Endothelial cell of umbilical vein (primary cell): ENCODE measurements around the gene SURF6. TPM values are rescaled to one million over a fixed set of nuclear protein-coding genes. Genes with fewer than 3 reads are reported as not detected.

Source experiments
- BruUV-seq: library from RNA; stranded (reverse); fragments of 400-500 nt; replicated peaks from 2 replicates; lab custom pipeline; 2021; lab: Mats Ljungman, UMichigan
- CTCF ChIA-PET: fragments of 300-600, 350-600 bp; sonication (Branson Sonifier 250); formaldehyde crosslinking; loops from one replicate; lab custom pipeline; 2021; ENCODE audit warnings: antibody characterized with exemption, inconsistent platforms; lab: Charles Lee
- POLR2A ChIA-PET: fragments of 300-600, 350-600 bp; sonication (Branson Sonifier 250); formaldehyde crosslinking; loops from one replicate; lab custom pipeline; 2021; ENCODE audit warnings: antibody characterized with exemption, inconsistent platforms; lab: Charles Lee
- DNase-seq: peaks from one replicate; pipeline ENCODE4 v3.0.0-alpha.2; 2011; ENCODE audit warnings: low read depth, low spot score
- FAIRE-seq: peaks from 2 replicates; lab custom pipeline; 2011; peaks lifted over from hg19 to GRCh38; lab: Jason Lieb, UNC
- H2AFZ ChIP-seq: 2 replicates; pipeline ENCODE4 v1.6.0; 2012; ENCODE audit warnings: low read depth, low read length, control low read depth, inconsistent platforms
- H3K27ac ChIP-seq: 2 replicates; pipeline ENCODE4 v1.5.1; 2011; ENCODE audit warnings: low read depth, mild to moderate bottlenecking, control low read depth, low read length, moderate library complexity; ENCODE audit not compliant: insufficient read depth
- H3K27me3 ChIP-seq, 2 experiments: 2 replicates each; pipeline versions ENCODE4 v1.6.0 to v1.6.1; 2011; ENCODE audit warnings: low read length in 2 of 2, mixed read lengths in 1 of 2; ENCODE audit not compliant: control insufficient read depth in 2 of 2, insufficient read depth in 2 of 2
- H3K36me3 ChIP-seq, 2 experiments: 2 replicates in 1 of 2; 3 replicates in 1 of 2; pipeline ENCODE4 v1.5.1; 2011; ENCODE audit warnings: low read length in 2 of 2, mild to moderate bottlenecking in 1 of 2, moderate library complexity in 1 of 2; ENCODE audit not compliant: control insufficient read depth in 2 of 2, insufficient read depth in 2 of 2; ENCODE audit errors: extremely low read depth in 1 of 2
- H3K4me1 ChIP-seq: 3 replicates; pipeline ENCODE4 v1.5.1; 2011; ENCODE audit warnings: mild to moderate bottlenecking, low read length; ENCODE audit not compliant: control insufficient read depth, insufficient read depth; ENCODE audit errors: extremely low read depth
- H3K4me2 ChIP-seq: 2 replicates; pipeline ENCODE4 v1.6.1; 2011; ENCODE audit warnings: low read length, control low read depth, mixed read lengths; ENCODE audit not compliant: insufficient read depth
- H3K4me3 ChIP-seq, 3 experiments: fragments of 200-600 bp in 1 of 3; sonication (generic), shearing (Covaris generic) in 1 of 3; replicated peaks in 1 of 3; 2 replicates each; pipeline ENCODE4 v1.5.1; 2011 to 2016; ENCODE audit warnings: control low read depth in 3 of 3, low read length in 3 of 3, mild to moderate bottlenecking in 2 of 3, inconsistent platforms in 1 of 3, low read depth in 1 of 3, moderate library complexity in 1 of 3; ENCODE audit not compliant: insufficient read depth in 1 of 3
- H3K79me2 ChIP-seq: 2 replicates; pipeline ENCODE4 v1.6.0; 2012; ENCODE audit warnings: low read length, inconsistent platforms; ENCODE audit not compliant: control insufficient read depth, insufficient read depth
- H3K9ac ChIP-seq: replicated peaks from 2 replicates; pipeline ENCODE3; 2011; ENCODE audit warnings: low read length, control low read depth; ENCODE audit not compliant: insufficient read depth; ENCODE audit errors: extremely low read depth
- H3K9me1 ChIP-seq: replicated peaks from 3 replicates; pipeline ENCODE4 v1.6.0; 2011; ENCODE audit warnings: mild to moderate bottlenecking, low read length; ENCODE audit not compliant: control insufficient read depth, insufficient read depth; ENCODE audit errors: extremely low read depth
- H3K9me3 ChIP-seq: replicated peaks from 2 replicates; pipeline ENCODE4 v1.5.1; 2012; ENCODE audit warnings: low read length, inconsistent platforms; ENCODE audit not compliant: control insufficient read depth, insufficient read depth
- H4K20me1 ChIP-seq: replicated peaks from 2 replicates; pipeline ENCODE3; 2011; ENCODE audit warnings: mild to moderate bottlenecking, low read length; ENCODE audit not compliant: control insufficient read depth, insufficient read depth; ENCODE audit errors: extremely low read depth
- CTCF ChIP-seq, 2 donors: IDR thresholded peaks; 1 replicate in 1 of 2; 2 replicates in 1 of 2; pipeline ENCODE4 v1.5.1; 2011; ENCODE audit warnings: low read length in 2 of 2, mild to moderate bottlenecking in 2 of 2, moderate library complexity in 2 of 2, control low read depth in 1 of 2, inconsistent platforms in 1 of 2, low read depth in 1 of 2; ENCODE audit not compliant: insufficient read depth in 1 of 2; ENCODE audit errors: extremely low read depth in 1 of 2
- EZH2 ChIP-seq: IDR thresholded peaks from 2 replicates; pipeline ENCODE4 v1.6.1; 2012; ENCODE audit warnings: borderline replicate concordance, low read depth, mild to moderate bottlenecking, moderate library complexity, low read length, inconsistent platforms; ENCODE audit not compliant: severe bottlenecking
- FOS ChIP-seq: IDR thresholded peaks from 2 replicates; pipeline ENCODE4 v1.6.1; 2011; ENCODE audit warnings: mild to moderate bottlenecking, low read length, moderate library complexity, borderline replicate concordance; ENCODE audit not compliant: insufficient read depth
- GATA2 ChIP-seq: IDR thresholded peaks from 2 replicates; pipeline ENCODE4 v1.7.0; 2011; ENCODE audit warnings: low read depth, mild to moderate bottlenecking, moderate library complexity, mixed read lengths, low read length; ENCODE audit not compliant: insufficient read length, insufficient read depth
- JUN ChIP-seq: IDR thresholded peaks from 2 replicates; pipeline ENCODE4 v1.6.1; 2011; ENCODE audit warnings: borderline replicate concordance, low read depth; ENCODE audit not compliant: insufficient read length, insufficient read depth
- MAX ChIP-seq: IDR thresholded peaks from 2 replicates; pipeline ENCODE4 v1.6.1; 2011; ENCODE audit not compliant: insufficient read depth, insufficient read length
- MYC ChIP-seq: IDR thresholded peaks from one replicate; pipeline ENCODE4 v1.6.1; 2011; ENCODE audit warnings: mild to moderate bottlenecking, low read depth, low read length
- POLR2A ChIP-seq: IDR thresholded peaks from 2 replicates; pipeline ENCODE4 v1.6.1; 2012; ENCODE audit warnings: low read depth, mild to moderate bottlenecking, control low read depth, low read length
- POLR2AphosphoS5 ChIP-seq: IDR thresholded peaks from 2 replicates; pipeline ENCODE4 v1.6.1; 2012; ENCODE audit warnings: low read depth, mild to moderate bottlenecking, control low read depth, low read length, moderate library complexity; ENCODE audit not compliant: insufficient read depth
- dilution Hi-C: fragments of 300-500 bp; cut with MboI; formaldehyde crosslinking; loops from one replicate; pipeline ENCODE4 v1.15.0; 2019; ENCODE audit warnings: low sequenced_read_pairs; ENCODE audit not compliant: extremely low pct_ligation_motif_present
- intact Hi-C: fragments of 100-400 bp; cut with micrococcal nuclease; formaldehyde crosslinking; loops from one replicate; pipeline ENCODE4 v1.10.0; 2022
- polyA plus RNA-seq, 4 experiments: library from polyadenylated mRNA; depleted of rRNA in 3 of 4; stranded (reverse) in 3 of 4; unstranded in 1 of 4; fragments of >200 nt; gene quantifications; 2 replicates each; pipeline versions ENCODE4 v1.2.1 to v1.2.3, GENCODE V29; 2011 to 2012; ENCODE audit warnings: missing spikeins in 1 of 4
- total RNA-seq: library from RNA; stranded (reverse); gene quantifications from 2 replicates; pipeline ENCODE4 v1.2.3, GENCODE V29; 2021

SURF6 gene
- total and polyA plus RNA-seq, 2 donors (not counting 3 experiments of a cell fraction or from before 2014, with no cell fraction given), result 4.9 to 16.0 TPM

GRCh38 chr9:133303266-133304157 is 32.5 kb downstream of the SURF6 start:
- Histone ChIP-seq H2AFZ (no peak overlapping the region), H4K20me1 (no peaks in the 10 kb centered on the region), H3K27me3 (peaks cover 0 to 2% of the 10 kb centered on the region in 2 experiments), H3K4me2 (no peak overlapping the region), H3K9ac (no peak overlapping the region), H3K9me3 (no peaks in the 10 kb centered on the region), H3K4me3 (no peak overlapping the region), H3K27ac (no peak overlapping the region), H3K79me2 (no peaks in the 10 kb centered on the region), H3K36me3 (no peaks in the 10 kb centered on the region), H3K9me1 (no peaks in the 10 kb centered on the region), H3K4me1 (no peaks in the 10 kb centered on the region)
- intact Hi-C loops (no loop called here), dilution Hi-C loops (no loop called here)
- no peak for TF ChIP-seq POLR2A
- TF ChIP-seq GATA2, result no peak
- no peak for TF ChIP-seq CTCF (IDR thresholded peaks at IDR 0.05; ENCODE audit: extremely low read depth in 1 of 2, insufficient read depth in 1 of 2, low read depth in 1 of 2, low read length in 2 of 2)
- TF ChIP-seq MYC, result no peak
- TF ChIP-seq JUN, result no peak
- no peak for TF ChIP-seq MAX
- TF ChIP-seq FOS, result no peak
- no peak for TF ChIP-seq EZH2
- TF ChIP-seq POLR2AphosphoS5, result no peak
- ChIA-PET POLR2A (no interaction called here), CTCF (interaction anchor here (1.2 kb wide), 1 partner anchor 117 kb away, joined by 3 read pairs; no protein-coding TSS in a partner anchor)
- DNase-seq, result no peak
- BruUV-seq, result no TSS peak
- FAIRE-seq, result no peak
